ENCODE data around the gene BRICD5. TPM values are rescaled to one million over a fixed set of nuclear protein-coding genes. Genes with fewer than 3 reads are reported as not detected.
A peak's percentile ranks its signal among the peaks of the same experiment; 100 is the strongest.

Gene BRICD5
- total and polyA plus RNA-seq, 2 of the 4 experiments (the other 2 are of a cell fraction), result 0.18 to 0.94 TPM

- no peaks in the 10 kb centered on the region; the same call in 1 of the 2 replicates for H3K36me3 ChIP-seq (ENCODE audit: control insufficient read depth, insufficient read depth, low read length)
- dilution Hi-C loops (cut with HindIII; ENCODE audit: low sequenced_read_pairs, unreplicated experiment) (no loop called here), in situ Hi-C loops (cut with MboI; ENCODE audit: low sequenced_read_pairs) (no loop called here), intact Hi-C loops (cut with micrococcal nuclease) (no loop called here)
- peak within 1 kb of the TSS; percentile 38 for H3K4ac ChIP-seq (ENCODE audit: low read depth, low read length)
- H2BK120ac ChIP-seq (ENCODE audit: low read depth, low read length), result no peak within 1 kb of the TSS; the same call in 1 of the 2 replicates
- no peak within 1 kb of the TSS for H2BK15ac ChIP-seq (ENCODE audit: low read depth, low read length)
- H3K4me3 ChIP-seq (ENCODE audit: insufficient read depth, low read depth, low read length), result peak within 1 kb of the TSS; percentile 58
- ChIA-PET POLR2A (ENCODE audit: unreplicated experiment) (no interaction called here), CTCF (no interaction called here)
- H3K14ac ChIP-seq (replicated peaks; ENCODE audit: low read depth, low read length), result peak within 1 kb of the TSS; percentile 8; the same call in 1 of the 2 replicates
- peak within 1 kb of the TSS; percentile 97 for H3K4me2 ChIP-seq (ENCODE audit: low read depth, low read length)
- peak; percentile 99 for DNase-seq
- ATAC-seq (ENCODE audit: low read depth), result peak; percentile 99
- H3K9me3 ChIP-seq (ENCODE audit: control insufficient read depth, insufficient read depth, low read length), result no peaks in the 10 kb centered on the region
- H4K20me1 ChIP-seq (ENCODE audit: insufficient read depth, low read length), result peaks cover 18% of the 10 kb centered on the region
- H2AK9ac ChIP-seq (replicated peaks; ENCODE audit: low read depth, low read length, poor library complexity), result peak within 1 kb of the TSS; percentile 94
- H4K91ac ChIP-seq (ENCODE audit: insufficient read depth, low read depth, low read length), result peak within 1 kb of the TSS; percentile 38; the same call in 1 of the 2 replicates
- H3K23ac ChIP-seq (ENCODE audit: low read depth, low read length), result no peak within 1 kb of the TSS; the same call in 1 of the 2 replicates
- no peak within 1 kb of the TSS for H3K18ac ChIP-seq (ENCODE audit: low read depth, low read length)
- peak within 1 kb of the TSS; percentile 26; the same call in 1 of the 2 replicates for H3K56ac ChIP-seq (ENCODE audit: extremely low read depth, insufficient read depth, low read length)
- peaks cover 12% of the 10 kb centered on the region for H3K4me1 ChIP-seq (ENCODE audit: control insufficient read depth, insufficient read depth, low read length)
- H3K9me1 ChIP-seq (ENCODE audit: insufficient read depth, low read length), result peaks cover 15% of the 10 kb centered on the region; the same call in 1 of the 2 replicates
- peak within 1 kb of the TSS; percentile 70 for H3K9ac ChIP-seq (ENCODE audit: low read depth, low read length)
- peak within 1 kb of the TSS; percentile 43 for H4K5ac ChIP-seq (ENCODE audit: low read depth, low read length)
- H3K27ac ChIP-seq (ENCODE audit: insufficient read depth, low read length), result peak within 1 kb of the TSS; percentile 46
- peaks cover 2 to 35% of the 10 kb centered on the region in 2 experiments; a peak in 2 of 4 replicates for H3K79me1 ChIP-seq (ENCODE audit: low read depth in 1 of 2, low read length in 2 of 2)
- peak within 1 kb of the TSS; percentile 60; the same call in 1 of the 2 replicates for H2AK5ac ChIP-seq (ENCODE audit: low read depth, low read length)
- H2BK5ac ChIP-seq (ENCODE audit: low read depth, low read length, poor library complexity, severe bottlenecking), result peak within 1 kb of the TSS; percentile 43
- H4K8ac ChIP-seq (ENCODE audit: low read depth in 2 of 2, low read length in 2 of 2), result peak within 1 kb of the TSS; percentile 59 to 76; a peak in 3 of 4 replicates
- WGBS, 2 experiments (ENCODE audit: extremely low coverage in 2 of 2, insufficient read length in 1 of 2), result 0% methylated on average over 51 of the region's 82 CpGs; no CpG with 5 or more reads in 1 of the 2 experiments
- no peaks in the 10 kb centered on the region for H3K27me3 ChIP-seq (ENCODE audit: control insufficient read depth, insufficient read depth, low read length)
- peak within 1 kb of the TSS; percentile 99 for H2AFZ ChIP-seq (replicated peaks; ENCODE audit: low read length, poor library complexity)
- no peak within 1 kb of the TSS for H2BK20ac ChIP-seq (ENCODE audit: low read depth, low read length)
- no TSS peak for BruUV-seq (replicated peaks)
- TF ChIP-seq NFE2L2 (IDR thresholded peaks at IDR 0.05; ENCODE audit: low read depth, low read length) (no peak), MXI1 (IDR thresholded peaks at IDR 0.05; ENCODE audit: borderline replicate concordance, low read depth, low read length) (peak; percentile 93), BHLHE40 (IDR thresholded peaks at IDR 0.05; ENCODE audit: low read depth, low read length) (no peak), SMC3 (IDR thresholded peaks at IDR 0.05; ENCODE audit: low read depth, low read length) (no peak), CEBPB (IDR thresholded peaks at IDR 0.05; ENCODE audit: low read depth, low read length) (peak; percentile 99), CHD1 (IDR thresholded peaks at IDR 0.05; ENCODE audit: low read depth, low read length) (no peak; the same call in 1 of the 2 replicates), CTCF (conservative IDR thresholded peaks at IDR 0.05; ENCODE audit: low read depth, low read length) (no peak), MAFK (IDR thresholded peaks at IDR 0.05; ENCODE audit: low read depth, low read length) (no peak), POLR2A (IDR thresholded peaks at IDR 0.05; ENCODE audit: low read depth, low read length) (peak; percentile 91), FOS (IDR thresholded peaks at IDR 0.05; ENCODE audit: low read depth, low read length) (no peak), MAZ (IDR thresholded peaks at IDR 0.05; ENCODE audit: borderline replicate concordance, low read depth, low read length) (peak; percentile 97), RFX5 (IDR thresholded peaks at IDR 0.05; ENCODE audit: low read depth, low read length) (no peak)
- TF ChIP-seq, protein P1, sequence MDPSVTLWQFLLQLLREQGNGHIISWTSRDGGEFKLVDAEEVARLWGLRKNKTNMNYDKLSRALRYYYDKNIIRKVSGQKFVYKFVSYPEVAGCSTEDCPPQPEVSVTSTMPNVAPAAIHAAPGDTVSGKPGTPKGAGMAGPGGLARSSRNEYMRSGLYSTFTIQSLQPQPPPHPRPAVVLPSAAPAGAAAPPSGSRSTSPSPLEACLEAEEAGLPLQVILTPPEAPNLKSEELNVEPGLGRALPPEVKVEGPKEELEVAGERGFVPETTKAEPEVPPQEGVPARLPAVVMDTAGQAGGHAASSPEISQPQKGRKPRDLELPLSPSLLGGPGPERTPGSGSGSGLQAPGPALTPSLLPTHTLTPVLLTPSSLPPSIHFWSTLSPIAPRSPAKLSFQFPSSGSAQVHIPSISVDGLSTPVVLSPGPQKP (IDR thresholded peaks at IDR 0.05; ENCODE audit: borderline replicate concordance, low read depth, low read length), result no peak
- TF ChIP-seq, protein P2, sequence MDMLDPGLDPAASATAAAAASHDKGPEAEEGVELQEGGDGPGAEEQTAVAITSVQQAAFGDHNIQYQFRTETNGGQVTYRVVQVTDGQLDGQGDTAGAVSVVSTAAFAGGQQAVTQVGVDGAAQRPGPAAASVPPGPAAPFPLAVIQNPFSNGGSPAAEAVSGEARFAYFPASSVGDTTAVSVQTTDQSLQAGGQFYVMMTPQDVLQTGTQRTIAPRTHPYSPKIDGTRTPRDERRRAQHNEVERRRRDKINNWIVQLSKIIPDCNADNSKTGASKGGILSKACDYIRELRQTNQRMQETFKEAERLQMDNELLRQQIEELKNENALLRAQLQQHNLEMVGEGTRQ (IDR thresholded peaks at IDR 0.05; ENCODE audit: low read depth, low read length), result peak; percentile 19; the same call in 1 of the 2 replicates
Measured at GRCh38 chr16:2223221-2223941, 12.7 kb upstream of the BRICD5 start, which contains the start of gene E4F1. TSS of gene E4F1 (plus strand) at chr16:2223591. CDS start at chr16:2223614, 23 bp downstream.

Data from IMR-90 (cell line).